OCI-LY7 (cell line): ENCODE results near the gene DDX20.

Experiments used
- CTCF ChIP-seq: fragments of 200-600 bp; sonication (generic); conservative IDR thresholded peaks from 2 replicates; pipeline ENCODE4 v1.5.1; 2014; ENCODE audit warnings: mild to moderate bottlenecking, antibody characterized with exemption, low read length, moderate library complexity, mixed read lengths
- EZH2phosphoT487 ChIP-seq: fragments of 200-600 bp; sonication (generic); IDR thresholded peaks from 2 replicates; pipeline ENCODE4 v1.6.1; 2018; ENCODE audit warnings: low read depth, borderline replicate concordance, mild to moderate bottlenecking, mixed run types, antibody characterized with exemption, low read length, moderate library complexity, mixed read lengths

- no peak for TF ChIP-seq CTCF
- no peak for TF ChIP-seq EZH2phosphoT487
These were observed 12.7 kb upstream of the DDX20 start for GRCh38 chr1:111742938-111743549.
